H9 (cell line): ENCODE measurements around the gene ADGRL3. TPM values are rescaled to one million over a fixed set of nuclear protein-coding genes. Genes with fewer than 3 reads are reported as not detected.
A peak's percentile ranks its signal among the peaks of the same experiment; 100 is the strongest.
"Not testable (repeated sequence)": the region's sequence is repeated elsewhere in the genome, so short reads cannot be mapped to it uniquely, and the experiment has no call there.

Experiments used
- DNase-seq: peaks from one replicate; pipeline ENCODE4 v3.0.0-alpha.2; 2017
- H2AFZ ChIP-seq: one replicate; pipeline ENCODE4 v1.6.1; 2013; ENCODE audit warnings: mild to moderate bottlenecking, low read length, control low read depth, moderate library complexity
- H2AK5ac ChIP-seq: 2 replicates; pipeline ENCODE4 v1.6.1; 2013; ENCODE audit warnings: low read length, control low read depth, mixed read lengths; ENCODE audit not compliant: insufficient read length
- H2BK120ac ChIP-seq: one replicate; pipeline ENCODE4 v1.6.1; 2013; ENCODE audit warnings: low read depth, mild to moderate bottlenecking, low read length, control low read depth, inconsistent platforms; ENCODE audit not compliant: poor library complexity, severe bottlenecking
- H2BK12ac ChIP-seq: 2 replicates; pipeline ENCODE4 v1.6.1; 2013; ENCODE audit warnings: low read length, control low read depth, mixed read lengths, low read depth; ENCODE audit not compliant: insufficient read length
- H2BK15ac ChIP-seq: 2 replicates; pipeline ENCODE4 v1.6.1; 2013; ENCODE audit warnings: low read depth, low read length, control low read depth
- H2BK20ac ChIP-seq: one replicate; pipeline ENCODE4 v1.6.1; 2013; ENCODE audit warnings: low read depth, mild to moderate bottlenecking, low read length, control low read depth, inconsistent platforms; ENCODE audit not compliant: poor library complexity, severe bottlenecking
- H2BK5ac ChIP-seq: 2 replicates; pipeline ENCODE4 v1.6.1; 2013; ENCODE audit warnings: low read length, control low read depth, mixed read lengths; ENCODE audit not compliant: insufficient read length
- H3K14ac ChIP-seq: 2 replicates; pipeline ENCODE4 v1.6.1; 2013; ENCODE audit warnings: low read length, control low read depth; ENCODE audit not compliant: insufficient read depth
- H3K18ac ChIP-seq: 2 replicates; pipeline ENCODE4 v1.6.1; 2013; ENCODE audit warnings: low read depth, mild to moderate bottlenecking, mixed read lengths, low read length, control low read depth; ENCODE audit not compliant: insufficient read length
- H3K23ac ChIP-seq: 2 replicates; pipeline ENCODE4 v1.6.1; 2013; ENCODE audit warnings: low read length, control low read depth, mixed read lengths, low read depth; ENCODE audit not compliant: insufficient read length
- H3K23me2 ChIP-seq: 2 replicates; pipeline ENCODE4 v1.6.1; 2013; ENCODE audit warnings: low read depth, mild to moderate bottlenecking, mixed read lengths, low read length, control low read depth; ENCODE audit not compliant: insufficient read length, poor library complexity, severe bottlenecking
- H3K27ac ChIP-seq: 2 replicates; pipeline ENCODE4 v1.5.1; 2013; ENCODE audit warnings: low read length, control low read depth, mixed read lengths, low read depth; ENCODE audit not compliant: insufficient read length
- H3K27me3 ChIP-seq: 2 replicates; pipeline ENCODE4 v1.6.1; 2013; ENCODE audit warnings: low read length, control low read depth, inconsistent platforms; ENCODE audit not compliant: insufficient read depth
- H3K4ac ChIP-seq: 2 replicates; pipeline ENCODE4 v1.6.1; 2013; ENCODE audit warnings: low read depth, mild to moderate bottlenecking, control low read depth, inconsistent platforms, low read length, moderate library complexity
- H3K4me1 ChIP-seq: 2 replicates; pipeline ENCODE4 v1.6.1; 2013; ENCODE audit warnings: low read length, control low read depth, inconsistent platforms; ENCODE audit not compliant: insufficient read depth
- H3K4me2 ChIP-seq: 2 replicates; pipeline ENCODE4 v1.6.1; 2013; ENCODE audit warnings: low read length, control low read depth, mixed read lengths; ENCODE audit not compliant: insufficient read length, insufficient read depth
- H3K56ac ChIP-seq: 2 replicates; pipeline ENCODE4 v1.6.1; 2013; ENCODE audit warnings: low read depth, mild to moderate bottlenecking, mixed read lengths, low read length, control low read depth; ENCODE audit not compliant: insufficient read length
- H3K79me1 ChIP-seq: 2 replicates; pipeline ENCODE4 v1.6.1; 2013; ENCODE audit warnings: low read depth, mild to moderate bottlenecking, moderate library complexity, low read length, control low read depth, inconsistent platforms; ENCODE audit not compliant: insufficient read depth, poor library complexity, severe bottlenecking
- H3K79me2 ChIP-seq: 2 replicates; pipeline ENCODE4 v1.6.1; 2013; ENCODE audit warnings: low read length, control low read depth, inconsistent platforms; ENCODE audit not compliant: insufficient read depth
- H3K9ac ChIP-seq: 2 replicates; pipeline ENCODE4 v1.6.1; 2013; ENCODE audit warnings: low read length, control low read depth, mixed read lengths; ENCODE audit not compliant: insufficient read length; ENCODE audit errors: extremely low read depth
- H3K9me3 ChIP-seq: one replicate; pipeline ENCODE4 v1.6.1; 2013; ENCODE audit warnings: low read depth, low read length, inconsistent platforms; ENCODE audit not compliant: control insufficient read depth
- H3T11ph ChIP-seq: one replicate; pipeline ENCODE4 v1.6.1; 2013; ENCODE audit warnings: mild to moderate bottlenecking, low read length, control low read depth, inconsistent platforms
- H4K20me1 ChIP-seq: one replicate; pipeline ENCODE4 v1.6.1; 2013; ENCODE audit not compliant: control insufficient read depth, insufficient read length, insufficient read depth
- H4K5ac ChIP-seq: 2 replicates; pipeline ENCODE4 v1.6.1; 2013; ENCODE audit warnings: low read depth, mild to moderate bottlenecking, mixed read lengths, low read length, control low read depth; ENCODE audit not compliant: insufficient read length
- H4K8ac ChIP-seq: replicated peaks from 2 replicates; pipeline ENCODE4 v1.6.1; 2013; ENCODE audit warnings: low read length, control low read depth, mixed read lengths, low read depth; ENCODE audit not compliant: insufficient read length
- H4K91ac ChIP-seq: 2 replicates; pipeline ENCODE4 v1.6.1; 2013; ENCODE audit warnings: low read depth, mild to moderate bottlenecking, moderate library complexity, mixed read lengths, low read length, control low read depth; ENCODE audit not compliant: insufficient read length
- H3K27ac Mint-ChIP-seq, 3 experiments: 2 replicates in 2 of 3; 3 replicates in 1 of 3; pipeline ENCODE4 v1.8.0; 2020 to 2021; ENCODE audit warnings: mixed read lengths in 3 of 3, mild to moderate bottlenecking in 1 of 3, moderate library complexity in 1 of 3
- H3K27me3 Mint-ChIP-seq: 2 replicates; pipeline ENCODE4 v1.8.0; 2021; ENCODE audit warnings: low read depth, mild to moderate bottlenecking, moderate library complexity, mixed read lengths
- H3K36me3 Mint-ChIP-seq, 3 experiments: 2 replicates in 2 of 3; 3 replicates in 1 of 3; pipeline ENCODE4 v1.8.0; 2020 to 2021; ENCODE audit warnings: low read depth in 3 of 3, mixed read lengths in 3 of 3; ENCODE audit not compliant: insufficient read depth in 1 of 3
- H3K4me1 Mint-ChIP-seq, 2 experiments: 2 replicates each; pipeline ENCODE4 v1.8.0; 2020; ENCODE audit warnings: mixed read lengths in 2 of 2
- H3K4me3 Mint-ChIP-seq, 2 experiments: 2 replicates in 1 of 2; 3 replicates in 1 of 2; pipeline ENCODE4 v1.8.0; 2020 to 2021; ENCODE audit warnings: mild to moderate bottlenecking in 2 of 2, mixed read lengths in 2 of 2, moderate library complexity in 1 of 2
- H3K9me3 Mint-ChIP-seq, 2 experiments: 2 replicates in 1 of 2; 3 replicates in 1 of 2; pipeline ENCODE4 v1.8.0; 2020; ENCODE audit warnings: mild to moderate bottlenecking in 2 of 2, mixed read lengths in 2 of 2, moderate library complexity in 1 of 2
- WGBS: extraction: QIAGEN DNeasy Blood & Tissue Kit; methylation state at CpG from one replicate; pipeline ENCODE4 v1.1.7; 2013; ENCODE audit warnings: missing lambda C conversion rate, low lambda C conversion rate, mixed read lengths; ENCODE audit not compliant: insufficient read length; ENCODE audit errors: extremely low coverage; 5-methylcytosine and 5-hydroxymethylcytosine counted together
- total RNA-seq: library from RNA; stranded (reverse); gene quantifications from 2 replicates; pipeline ENCODE4 v1.2.1, GENCODE V29; 2021

The ADGRL3 gene
- total RNA-seq, 1 experiment from 2014 or later, result 5.9 TPM

DNA sequence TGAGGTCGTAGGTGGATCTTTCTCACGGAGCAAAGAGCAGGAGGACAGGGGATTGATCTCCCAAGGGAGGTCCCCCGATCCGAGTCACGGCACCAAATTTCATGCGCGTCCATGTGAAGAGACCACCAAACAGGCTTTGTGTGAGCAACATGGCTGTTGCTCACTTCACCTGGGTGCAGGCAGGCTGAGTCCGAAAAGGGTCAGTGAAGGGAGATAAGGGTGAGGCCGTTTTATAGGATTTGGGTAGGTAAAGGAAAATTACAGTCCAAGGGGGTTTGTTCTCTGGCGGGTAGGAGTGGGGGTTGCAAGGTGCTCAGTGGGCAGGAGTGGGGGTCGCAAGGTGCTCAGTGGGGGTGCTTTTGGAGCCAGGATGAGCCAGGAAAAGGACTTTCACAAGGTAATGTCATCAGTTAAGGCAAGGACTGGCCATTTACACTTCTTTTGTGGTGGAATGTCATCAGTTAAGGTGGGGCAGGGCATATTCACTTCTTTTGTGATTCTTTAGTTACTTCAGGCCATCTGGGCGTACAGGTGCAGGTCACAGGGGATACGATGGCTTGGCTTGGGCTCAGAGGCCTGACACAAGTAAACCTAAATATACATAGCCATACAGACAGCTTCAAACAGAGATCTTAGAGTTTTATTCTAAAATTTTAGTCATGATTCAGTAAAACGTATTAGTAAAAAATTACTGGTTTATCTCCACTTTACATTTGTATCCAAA, 569.5 kb downstream of the ADGRL3 start:
- Mint-ChIP-seq H3K27me3 (peaks cover 15% of the 10 kb centered on the region), H3K36me3 (peaks cover 49 to 50% (median 49%) of the 10 kb centered on the region in 3 experiments), H3K9me3 (peaks cover 44 to 46% of the 10 kb centered on the region in 2 experiments), H3K4me1 (peaks cover 49 to 81% of the 10 kb centered on the region in 2 experiments), H3K4me3 (peak overlapping the region; percentile 99), H3K27ac (peak overlapping the region; percentile 99 to 100 (median 100))
- not testable (repeated sequence) for H3K4ac ChIP-seq, H2BK5ac ChIP-seq, H3K9me3 ChIP-seq, H3K18ac ChIP-seq, H4K5ac ChIP-seq, H3K23ac ChIP-seq, H3K23me2 ChIP-seq, H2AK5ac ChIP-seq, H4K20me1 ChIP-seq, H3K79me1 ChIP-seq, H4K91ac ChIP-seq, H3K56ac ChIP-seq, H2BK120ac ChIP-seq, H2BK20ac ChIP-seq, H2AFZ ChIP-seq, H4K8ac ChIP-seq, H2BK15ac ChIP-seq, H2BK12ac ChIP-seq, H3K27me3 ChIP-seq, H3K79me2 ChIP-seq, H3T11ph ChIP-seq, H3K14ac ChIP-seq
- Histone ChIP-seq H3K9ac (peak overlapping the region; percentile 55), H3K4me1 (peaks cover 11% of the 10 kb centered on the region; the same call in 1 of the 2 replicates), H3K4me2 (peak overlapping the region; percentile 26), H3K27ac (peak overlapping the region; percentile 16)
- peak; percentile 69 for DNase-seq
- WGBS, result no CpG with 5 or more reads among the region's 14 CpGs
